ENCODE data around the gene KRTAP15-1. TPM values are rescaled to one million over a fixed set of nuclear protein-coding genes. Genes with fewer than 3 reads are reported as not detected.
A peak's percentile ranks its signal among the peaks of the same experiment; 100 is the strongest.

Gene KRTAP15-1
- total RNA-seq, 2 donors from 2014 or later, result not detected

DNA sequence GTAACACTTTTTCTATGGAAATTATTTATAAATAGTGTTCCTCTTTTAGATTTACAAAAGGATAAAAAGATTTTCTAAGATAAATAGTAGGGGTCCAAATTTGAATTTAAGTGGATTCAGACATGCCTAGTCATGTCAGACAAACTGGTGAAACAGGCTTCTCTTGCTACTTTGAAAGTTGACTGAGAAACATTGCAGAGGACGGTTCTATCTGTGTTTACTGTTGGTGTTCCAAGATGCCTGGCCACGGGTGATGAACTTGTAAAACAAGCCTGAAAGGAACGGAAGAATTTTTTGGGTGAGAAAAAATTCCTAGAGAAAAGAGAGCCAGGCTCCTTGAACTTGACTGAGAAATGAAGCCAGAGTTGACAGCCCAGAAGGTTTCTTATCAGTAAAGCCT is 37.9 kb downstream of the KRTAP15-1 start:
- Histone ChIP-seq H3K4me3 (no peak overlapping the region), H3K4me1 (peaks cover 0 to 3% of the 10 kb centered on the region in 2 donors), H3K27ac (no peak overlapping the region), H3K36me3 (no peaks in the 10 kb centered on the region), H3K9me3 (no peaks in the 10 kb centered on the region), H3K27me3 (no peaks in the 10 kb centered on the region)
- DNase-seq (ENCODE audit: low spot score), result no peak
- TF ChIP-seq, protein P1, sequence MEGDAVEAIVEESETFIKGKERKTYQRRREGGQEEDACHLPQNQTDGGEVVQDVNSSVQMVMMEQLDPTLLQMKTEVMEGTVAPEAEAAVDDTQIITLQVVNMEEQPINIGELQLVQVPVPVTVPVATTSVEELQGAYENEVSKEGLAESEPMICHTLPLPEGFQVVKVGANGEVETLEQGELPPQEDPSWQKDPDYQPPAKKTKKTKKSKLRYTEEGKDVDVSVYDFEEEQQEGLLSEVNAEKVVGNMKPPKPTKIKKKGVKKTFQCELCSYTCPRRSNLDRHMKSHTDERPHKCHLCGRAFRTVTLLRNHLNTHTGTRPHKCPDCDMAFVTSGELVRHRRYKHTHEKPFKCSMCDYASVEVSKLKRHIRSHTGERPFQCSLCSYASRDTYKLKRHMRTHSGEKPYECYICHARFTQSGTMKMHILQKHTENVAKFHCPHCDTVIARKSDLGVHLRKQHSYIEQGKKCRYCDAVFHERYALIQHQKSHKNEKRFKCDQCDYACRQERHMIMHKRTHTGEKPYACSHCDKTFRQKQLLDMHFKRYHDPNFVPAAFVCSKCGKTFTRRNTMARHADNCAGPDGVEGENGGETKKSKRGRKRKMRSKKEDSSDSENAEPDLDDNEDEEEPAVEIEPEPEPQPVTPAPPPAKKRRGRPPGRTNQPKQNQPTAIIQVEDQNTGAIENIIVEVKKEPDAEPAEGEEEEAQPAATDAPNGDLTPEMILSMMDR (IDR thresholded peaks at IDR 0.05), result no peak

DNA sequence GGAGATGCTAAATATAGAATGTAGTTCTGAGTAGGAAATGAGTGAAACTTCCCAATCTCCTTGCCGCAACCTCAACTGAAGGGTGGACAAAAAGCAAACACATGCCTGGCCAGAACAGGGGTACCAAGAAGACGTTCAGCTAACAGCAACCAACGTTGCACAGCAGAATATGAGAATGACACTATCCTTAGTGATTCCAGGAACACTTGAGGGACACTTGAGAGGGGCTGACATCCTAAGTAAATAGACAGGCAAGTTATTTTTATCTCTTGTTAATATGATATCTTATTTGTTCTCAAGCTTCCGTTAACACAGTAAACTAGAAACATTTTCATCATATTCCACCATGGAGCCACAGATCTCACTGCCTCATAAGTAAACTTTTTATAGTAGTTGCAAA is 39.2 kb downstream of the KRTAP15-1 start:
- Histone ChIP-seq H3K4me1 (peaks cover 0 to 3% of the 10 kb centered on the region in 2 donors), H3K4me3 (no peak overlapping the region), H3K27me3 (no peaks in the 10 kb centered on the region), H3K27ac (no peak overlapping the region), H3K9me3 (no peaks in the 10 kb centered on the region), H3K36me3 (no peaks in the 10 kb centered on the region)
- no peak for DNase-seq (ENCODE audit: low spot score)
- TF ChIP-seq, protein P1 (IDR thresholded peaks at IDR 0.05), result no peak

DNA sequence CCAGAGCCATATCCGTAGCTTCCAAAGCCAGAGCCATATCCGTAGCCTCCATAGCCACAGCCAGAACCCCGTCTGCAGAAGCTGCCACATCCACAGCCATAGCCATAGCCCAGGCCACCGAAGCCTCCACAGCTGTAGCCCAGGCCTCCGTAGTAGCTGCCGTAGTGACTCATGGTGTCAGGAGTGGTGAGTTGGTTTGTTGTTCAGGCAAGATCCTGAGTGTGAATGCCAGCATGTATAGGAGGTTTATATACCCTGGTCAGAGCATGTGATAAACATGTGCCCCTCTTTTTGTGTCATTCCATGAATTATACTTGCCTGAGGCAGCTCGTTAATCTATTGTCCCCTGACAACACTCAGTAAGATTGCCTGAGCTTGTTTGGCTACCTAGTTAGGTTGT is 40.1 kb downstream of the KRTAP15-1 start, which contains the start of gene KRTAP19-1:
Gene KRTAP19-1 (minus strand): TSS at position 223 of the 400 bp plus-strand sequence. CDS start 50 bp downstream, at position 173.
- TF ChIP-seq, protein P1 (IDR thresholded peaks at IDR 0.05), result no peak
- Histone ChIP-seq H3K27ac (peak within 1 kb of the TSS in 1 of 2 donors; percentile 0), H3K9me3 (no peaks in the 10 kb centered on the region), H3K4me1 (peaks cover 0 to 3% of the 10 kb centered on the region in 2 donors), H3K36me3 (no peaks in the 10 kb centered on the region), H3K27me3 (no peaks in the 10 kb centered on the region), H3K4me3 (no peak within 1 kb of the TSS)
- DNase-seq (ENCODE audit: low spot score), result no peak

DNA sequence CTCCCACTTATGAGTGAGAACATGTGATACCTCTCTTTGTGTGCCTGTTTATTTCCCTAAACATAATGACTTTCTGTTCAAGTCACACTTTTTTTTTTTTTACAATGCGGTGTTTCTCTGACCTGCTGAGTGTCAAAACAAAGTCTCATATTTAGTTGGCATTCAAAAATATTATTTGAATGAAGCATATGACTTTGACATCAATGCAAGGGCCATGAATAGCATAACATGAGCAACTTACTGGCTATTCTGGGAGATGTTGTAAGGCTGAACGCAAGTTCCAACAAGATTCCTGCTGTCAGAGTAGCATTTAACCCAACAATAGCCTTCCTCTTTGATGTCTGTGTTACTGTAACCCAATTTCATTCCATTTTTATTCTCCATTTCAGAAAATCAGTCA is 42.1 kb downstream of the KRTAP15-1 start:
- no peaks in the 10 kb centered on the region for H3K9me3 ChIP-seq
- TF ChIP-seq, protein P1 (IDR thresholded peaks at IDR 0.05), result no peak
- no peaks in the 10 kb centered on the region for H3K36me3 ChIP-seq
- DNase-seq (ENCODE audit: low spot score), result no peak
- H3K27me3 ChIP-seq, result no peaks in the 10 kb centered on the region
- H3K27ac ChIP-seq, result no peak overlapping the region
- H3K4me3 ChIP-seq, result no peak overlapping the region
- peaks cover 0 to 3% of the 10 kb centered on the region in 2 donors for H3K4me1 ChIP-seq

DNA sequence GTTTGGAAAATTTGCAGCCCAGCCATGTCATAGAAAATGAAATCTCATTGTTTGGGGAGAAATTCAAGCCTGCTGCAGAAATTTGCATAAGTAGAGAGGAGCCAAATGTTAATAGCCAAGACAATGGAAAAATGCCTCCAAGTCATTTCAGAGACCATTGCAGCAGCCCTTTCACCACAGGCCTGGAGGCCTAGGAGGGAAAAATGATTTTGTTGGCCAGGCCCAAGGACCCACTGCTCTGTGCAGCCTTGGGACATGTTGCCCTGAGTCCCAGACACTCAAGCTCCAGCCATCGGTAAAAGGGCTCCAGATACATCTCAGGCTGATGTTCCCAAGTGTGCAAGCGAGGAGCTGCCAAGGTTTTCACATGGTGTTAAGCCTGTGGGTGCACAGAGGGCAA is 46.1 kb downstream of the KRTAP15-1 start:
- no peak overlapping the region for H3K27ac ChIP-seq
- no peak for DNase-seq (ENCODE audit: low spot score)
- no peaks in the 10 kb centered on the region for H3K27me3 ChIP-seq
- H3K4me3 ChIP-seq, result no peak overlapping the region
- H3K9me3 ChIP-seq, result no peaks in the 10 kb centered on the region
- peaks cover 0 to 3% of the 10 kb centered on the region in 2 donors for H3K4me1 ChIP-seq
- TF ChIP-seq, protein P1 (IDR thresholded peaks at IDR 0.05), result no peak
- no peaks in the 10 kb centered on the region for H3K36me3 ChIP-seq

DNA sequence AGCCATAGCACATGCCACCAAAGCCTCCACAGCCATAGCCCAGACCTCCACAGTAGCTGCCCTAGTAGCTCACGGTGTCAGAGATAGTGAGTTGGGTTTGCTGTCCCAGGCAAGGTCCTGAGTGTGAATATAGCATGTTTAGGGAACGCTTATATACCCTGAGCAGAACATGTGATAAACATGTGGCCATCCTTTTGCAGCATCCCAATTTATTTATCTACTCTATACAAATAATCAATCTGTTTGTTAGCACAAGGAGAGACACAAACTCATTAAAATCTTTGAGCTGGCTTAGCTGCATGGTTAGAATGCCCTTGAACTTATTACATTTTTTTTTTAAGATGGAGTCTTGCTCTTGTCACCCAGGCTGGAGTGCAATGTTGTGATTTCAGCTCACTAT is 47.3 kb downstream of the KRTAP15-1 start, which contains the start of gene KRTAP19-2:
Gene KRTAP19-2 (minus strand): TSS at position 101 of the 400 bp plus-strand sequence. CDS start 88 bp downstream, at position 13.
- TF ChIP-seq, protein P1 (IDR thresholded peaks at IDR 0.05), result no peak
- Histone ChIP-seq H3K4me1 (peaks cover 0 to 2% of the 10 kb centered on the region in 2 donors), H3K4me3 (no peak within 1 kb of the TSS), H3K27ac (no peak within 1 kb of the TSS), H3K36me3 (no peaks in the 10 kb centered on the region), H3K9me3 (no peaks in the 10 kb centered on the region), H3K27me3 (no peaks in the 10 kb centered on the region)
- no peak for DNase-seq (ENCODE audit: low spot score)

All from right atrium auricular region (tissue), 2 donors.